ENCODE measurements around the gene HOXA11.

DNA sequence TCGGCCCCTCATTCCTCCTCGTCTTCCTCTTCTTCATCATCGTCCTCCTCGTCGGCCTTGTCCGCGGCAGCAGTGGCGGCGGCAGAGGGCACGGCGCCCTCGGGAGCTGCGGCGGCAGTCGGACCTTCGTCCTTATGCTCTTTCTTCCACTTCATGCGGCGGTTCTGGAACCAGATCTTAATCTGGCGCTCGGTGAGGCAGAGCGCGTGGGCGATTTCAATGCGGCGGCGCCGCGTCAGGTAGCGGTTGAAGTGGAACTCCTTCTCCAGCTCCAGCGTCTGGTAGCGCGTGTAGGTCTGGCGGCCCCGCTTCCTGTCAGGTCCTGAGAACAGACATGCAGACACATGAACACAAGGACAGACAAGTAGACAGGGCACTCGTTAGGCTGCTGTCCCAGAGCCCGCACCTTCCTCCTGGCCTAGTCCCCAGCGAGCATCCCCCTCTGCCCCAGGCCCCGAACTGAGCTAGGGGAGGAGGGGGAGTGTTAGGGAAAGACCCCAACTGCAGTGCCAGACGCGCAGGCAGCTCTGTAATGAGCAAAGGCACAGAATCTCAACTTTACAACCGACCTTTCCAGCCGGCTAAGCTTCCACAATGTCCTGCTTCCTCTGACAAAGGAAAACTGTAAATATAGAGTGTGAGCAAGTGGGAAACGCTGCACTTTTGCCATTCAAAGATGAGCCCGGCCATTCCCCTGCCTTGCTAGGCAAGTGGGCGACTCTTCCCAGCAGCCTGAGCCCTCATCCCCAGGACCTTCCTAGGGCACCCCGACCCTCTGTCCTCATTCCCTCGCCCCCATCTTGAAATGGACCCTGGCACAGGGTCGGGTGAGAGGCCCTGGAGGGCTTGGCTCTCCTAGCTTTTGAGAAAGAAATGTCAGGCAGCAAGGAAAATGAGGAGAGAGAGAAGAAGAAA, 29.9 kb downstream of the HOXA11 start:
- TF ChIP-seq REST (IDR thresholded peaks at IDR 0.05; ENCODE audit: low read depth, low read length), result no peak
- no peak for TF ChIP-seq CTCF (IDR thresholded peaks at IDR 0.05)
- no peak for TF ChIP-seq MXI1 (IDR thresholded peaks at IDR 0.05; ENCODE audit: low read depth, low read length)
- no peak for TF ChIP-seq RCOR1 (IDR thresholded peaks at IDR 0.05; ENCODE audit: low read length)
- no peak for TF ChIP-seq ELF1 (IDR thresholded peaks at IDR 0.05)
